ENCODE results near the gene CEACAM19.

- TF ChIP-seq GATA2 (IDR thresholded peaks at IDR 0.05; ENCODE audit: low read depth, low read length) (no peak), GATA3 (IDR thresholded peaks at IDR 0.05; ENCODE audit: low read depth, low read length) (no peak)
Measured at GRCh38 chr19:44660081-44660480, 11.2 kb upstream of the CEACAM19 start.

Data from SH-SY5Y (cell line).